ENCODE measurements around the gene CYTH4.
"Not testable (repeated sequence)": the region's sequence is repeated elsewhere in the genome, so short reads cannot be mapped to it uniquely, and the experiment has no call there.

The CYTH4 gene

DNA sequence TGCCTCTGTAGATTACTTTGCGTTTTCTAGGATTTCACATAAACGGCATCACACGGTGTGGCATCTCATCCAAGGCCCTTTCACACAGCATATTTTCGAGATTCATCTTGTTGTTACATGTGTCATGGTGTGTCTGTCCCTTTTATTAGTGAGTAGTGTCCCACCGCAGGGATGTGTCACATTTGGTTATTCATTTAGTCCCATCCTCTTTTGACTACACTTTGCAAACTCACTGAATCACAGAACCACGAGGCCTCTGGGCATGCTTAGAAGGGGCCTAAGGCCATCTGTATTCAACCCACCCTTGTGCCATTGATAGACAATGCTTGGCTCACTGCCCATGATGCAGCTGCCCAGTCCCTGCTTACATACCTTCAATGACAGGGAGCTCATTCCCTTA, 34.1 kb upstream of the CYTH4 start:
- H3K4me3 ChIP-seq (ENCODE audit: low read depth, low read length): no peak overlapping the region

DNA sequence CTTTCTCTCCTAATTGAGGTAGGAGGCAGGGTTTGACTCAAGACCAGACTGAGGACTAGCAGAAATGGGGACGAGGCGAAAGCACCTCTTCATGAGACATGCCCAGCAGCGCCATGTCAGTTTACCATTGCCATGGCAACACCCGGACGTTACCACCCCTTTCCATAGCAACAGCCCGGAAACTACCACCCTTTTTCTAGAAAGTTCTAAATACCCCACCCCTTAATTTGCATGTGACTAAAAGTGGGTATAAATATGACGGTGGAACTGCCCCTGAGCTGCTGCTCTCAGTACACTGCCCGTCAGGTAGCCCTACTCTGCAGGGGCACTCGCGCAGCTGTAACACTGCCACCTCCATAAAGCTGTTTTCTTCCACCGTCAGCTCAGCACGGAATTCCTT, 32.3 kb upstream of the CYTH4 start:
- no peak overlapping the region for H3K4me3 ChIP-seq (ENCODE audit: low read depth, low read length)

DNA sequence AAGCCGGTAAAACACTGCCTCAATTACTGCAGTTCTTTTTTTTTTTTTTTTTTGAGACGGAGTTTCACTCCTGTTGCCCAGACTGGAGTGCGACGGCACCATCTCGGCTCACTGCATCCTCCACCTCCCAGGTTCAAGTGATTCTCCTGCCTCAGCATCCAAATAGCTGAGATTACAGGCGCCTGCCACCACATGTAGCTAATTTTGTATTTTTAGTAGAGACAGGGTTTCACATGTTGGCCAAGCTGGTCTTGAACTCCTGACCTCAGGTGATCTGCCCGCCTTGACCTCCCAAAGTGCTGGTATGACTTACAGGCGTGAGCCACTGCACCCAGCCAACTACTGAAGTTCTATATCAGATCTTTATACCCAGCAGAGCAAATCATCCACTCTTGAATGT, 30.5 kb upstream of the CYTH4 start:
- not testable (repeated sequence) for H3K4me3 ChIP-seq (ENCODE audit: low read depth, low read length)

DNA sequence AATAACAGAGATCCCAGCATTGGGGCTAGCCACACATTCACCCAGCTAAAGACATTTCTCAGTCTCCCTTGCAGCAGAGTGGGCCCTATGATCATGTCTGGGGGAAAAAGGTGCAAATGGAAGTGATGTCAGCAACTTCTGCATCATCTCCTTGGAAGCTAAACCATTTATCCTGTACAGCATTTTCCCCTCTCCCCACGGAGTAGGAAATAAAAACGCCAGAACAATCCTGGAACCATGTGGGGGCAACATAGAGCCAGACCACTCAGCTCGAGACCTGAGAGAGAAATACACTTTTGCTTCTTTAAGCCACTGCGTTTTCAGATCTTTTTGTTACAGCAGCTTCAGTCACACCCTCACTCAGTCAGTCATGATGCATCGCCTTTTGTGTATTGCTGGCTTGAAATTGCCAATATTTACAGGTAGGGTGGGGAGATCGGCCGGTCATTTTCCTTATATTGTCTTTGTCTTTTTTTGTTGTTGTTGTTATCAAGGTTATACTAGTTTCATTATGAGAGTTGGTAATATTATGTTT, 29.1 kb upstream of the CYTH4 start:
- no peak overlapping the region for H3K4me3 ChIP-seq (ENCODE audit: low read depth, low read length)

DNA sequence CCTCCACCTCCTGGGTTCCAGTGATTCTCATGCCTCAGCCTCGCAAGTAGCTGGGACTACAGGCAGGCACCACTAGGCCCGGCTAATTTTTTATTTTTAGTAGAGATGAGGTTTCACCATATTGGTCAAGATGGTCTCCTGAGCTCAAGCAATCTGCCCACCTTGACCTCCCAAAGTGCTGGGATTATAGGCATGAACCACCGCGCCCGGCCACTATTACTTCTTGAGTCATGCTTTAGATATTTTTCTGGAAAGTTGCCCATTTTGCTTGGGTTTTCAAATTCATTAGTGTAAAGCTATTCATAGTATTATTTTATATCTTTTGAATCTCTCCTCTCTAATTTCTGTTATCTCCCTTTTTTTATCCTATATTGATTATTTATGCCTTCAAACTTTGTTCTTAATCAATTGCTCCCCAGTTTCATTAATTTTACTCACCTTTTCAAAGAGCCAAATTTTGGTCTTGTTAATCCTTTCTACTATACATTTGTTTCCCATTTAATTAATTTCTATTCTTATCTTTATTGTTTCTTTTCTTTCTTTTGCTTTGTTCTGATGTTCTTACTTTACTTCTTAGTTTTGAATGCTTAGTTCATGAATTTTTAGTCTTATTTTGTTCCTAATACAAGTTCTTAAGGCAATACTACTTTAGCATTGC, 28.0 kb upstream of the CYTH4 start:
- H3K4me3 ChIP-seq (ENCODE audit: low read depth, low read length): no peak overlapping the region

DNA sequence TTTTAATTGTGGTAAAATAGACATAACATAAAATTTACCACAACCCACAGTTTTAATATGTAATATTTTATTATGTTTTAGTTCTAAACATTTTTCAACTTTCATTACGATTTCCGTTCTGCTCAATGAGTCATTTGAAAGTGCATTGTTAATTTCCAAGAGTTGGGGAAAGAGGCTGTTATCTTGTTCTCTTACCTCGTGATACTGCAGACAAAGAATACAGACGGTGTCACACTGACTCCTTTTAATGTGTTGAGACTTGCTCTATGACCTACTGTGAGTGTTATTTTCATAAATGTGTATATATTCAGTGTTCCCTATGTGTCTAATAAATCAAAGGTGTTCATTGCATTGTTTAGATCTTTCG, 27.5 kb upstream of the CYTH4 start:
- H3K4me3 ChIP-seq (ENCODE audit: low read depth, low read length): no peak overlapping the region

DNA sequence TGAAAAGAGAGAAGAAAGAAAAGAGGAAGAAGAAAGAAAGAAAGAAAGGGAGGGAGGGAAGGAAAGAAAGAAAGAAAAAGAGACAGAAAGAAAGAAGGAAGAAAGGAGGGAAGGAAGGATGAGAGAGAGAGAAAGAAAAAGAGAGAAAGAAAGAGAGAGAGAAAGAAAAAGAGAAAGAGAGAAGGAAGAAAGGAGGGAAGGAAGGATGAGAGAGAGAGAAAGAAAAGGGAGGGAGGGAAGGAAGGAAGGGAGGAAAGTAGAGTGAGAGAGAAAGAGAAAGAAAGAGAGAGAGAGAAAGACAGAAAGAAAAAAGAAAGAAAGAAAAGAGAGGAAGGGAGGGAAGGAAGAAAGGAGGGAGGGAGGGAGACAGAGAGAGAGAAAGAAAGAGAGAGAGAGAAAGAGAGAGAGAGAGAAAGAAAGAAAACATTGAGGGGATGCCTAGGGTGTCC, 26.7 kb upstream of the CYTH4 start:
- H3K4me3 ChIP-seq (ENCODE audit: low read depth, low read length): no peak overlapping the region

DNA sequence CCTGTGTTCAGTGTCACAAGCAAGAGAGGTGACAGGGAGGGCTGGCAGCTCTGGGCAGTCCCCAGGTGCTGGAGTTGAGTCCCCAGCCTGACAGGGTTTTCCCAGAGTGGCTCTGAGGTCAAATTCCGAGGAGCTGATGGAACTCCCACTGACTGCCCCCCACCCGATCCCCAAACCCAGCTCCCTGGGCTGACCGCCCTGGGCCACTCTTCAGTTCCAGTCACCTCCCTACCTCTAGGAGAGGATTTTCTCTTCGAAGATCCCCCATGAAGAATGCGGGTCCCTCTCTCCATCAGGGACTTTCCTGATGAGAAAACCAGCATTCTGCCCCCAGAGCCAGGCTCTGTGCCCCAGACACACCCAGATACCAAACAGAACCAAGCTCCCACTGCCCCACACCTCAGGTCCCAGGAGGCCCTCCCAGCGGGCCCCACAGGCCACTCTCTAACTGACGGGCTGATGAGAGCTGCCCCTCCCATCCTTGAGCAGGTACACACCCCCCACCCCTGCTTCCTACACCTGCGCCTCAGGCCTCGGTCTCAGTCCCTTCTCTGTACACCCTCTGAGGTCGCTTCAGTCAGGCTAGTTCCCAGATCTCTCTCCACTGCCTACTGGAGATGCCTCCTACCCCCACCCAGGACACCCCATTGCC, 26.1 kb upstream of the CYTH4 start:
- no peak overlapping the region for H3K4me3 ChIP-seq (ENCODE audit: low read depth, low read length)

DNA sequence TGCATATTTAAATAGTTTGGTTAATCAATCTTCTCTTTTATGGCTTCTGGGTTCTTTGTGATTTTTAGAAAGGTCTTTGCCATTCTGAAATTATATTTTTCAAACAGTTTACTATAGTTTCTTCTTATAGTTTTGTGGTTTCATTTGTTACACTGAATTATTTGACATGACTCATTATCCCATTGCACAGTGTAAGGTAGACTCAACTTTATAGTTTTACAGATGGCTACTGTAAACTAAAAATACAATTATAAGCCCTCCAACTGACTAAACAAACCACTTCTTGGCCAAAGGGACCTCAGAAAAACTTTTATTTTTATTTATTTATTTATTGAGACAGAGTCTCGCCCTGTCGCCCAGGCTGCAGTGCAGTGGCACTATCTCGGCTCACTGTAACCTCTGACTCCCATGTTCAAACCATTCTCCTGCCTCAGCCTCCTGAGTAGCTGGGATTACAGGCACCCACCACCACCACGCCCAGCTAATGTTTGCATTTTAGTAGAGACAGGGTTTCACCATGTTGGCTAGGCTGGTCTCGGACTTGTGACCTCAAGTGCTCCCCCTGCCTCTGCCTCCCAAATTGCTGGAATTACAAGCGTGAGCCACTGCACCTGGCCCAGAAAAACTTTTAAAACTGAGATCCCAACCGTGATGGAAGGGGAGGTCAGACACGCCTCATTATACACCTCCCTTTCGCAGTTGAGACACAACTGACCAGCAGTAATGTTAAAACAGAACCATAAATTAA, 24.1 kb upstream of the CYTH4 start:
- no peak overlapping the region for H3K4me3 ChIP-seq (ENCODE audit: low read depth, low read length)

DNA sequence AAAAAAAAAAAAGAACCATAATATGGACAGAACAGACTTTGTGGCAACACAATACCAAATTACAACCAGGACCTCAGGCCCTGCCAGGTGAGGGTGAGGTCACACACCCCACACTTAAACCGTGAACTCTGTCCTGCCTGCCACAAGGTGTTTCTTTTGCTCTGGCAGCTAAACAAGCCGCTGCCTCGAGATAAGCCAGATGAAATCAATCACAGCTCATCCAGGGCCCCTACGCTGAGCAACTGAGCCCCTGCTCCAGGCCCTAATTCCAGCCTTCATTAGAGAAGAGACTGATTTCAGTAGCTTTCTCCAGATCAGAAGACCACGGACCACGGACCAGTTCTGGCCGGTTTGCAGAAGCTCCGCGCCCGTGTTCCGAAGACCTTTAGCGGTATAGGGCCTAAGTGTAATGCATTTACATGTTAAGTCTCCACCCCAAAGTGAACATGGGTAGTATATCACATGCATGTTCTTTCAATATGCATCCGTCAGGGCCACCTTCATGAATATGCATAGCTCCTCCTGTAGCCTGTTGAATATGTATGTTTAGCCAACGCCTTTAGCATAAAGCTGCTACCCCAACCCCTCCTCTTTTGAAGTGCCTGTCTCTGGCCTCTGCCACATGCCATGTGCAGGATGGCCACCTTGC, 23.4 kb upstream of the CYTH4 start:
- H3K4me3 ChIP-seq (ENCODE audit: low read depth, low read length): no peak overlapping the region

DNA sequence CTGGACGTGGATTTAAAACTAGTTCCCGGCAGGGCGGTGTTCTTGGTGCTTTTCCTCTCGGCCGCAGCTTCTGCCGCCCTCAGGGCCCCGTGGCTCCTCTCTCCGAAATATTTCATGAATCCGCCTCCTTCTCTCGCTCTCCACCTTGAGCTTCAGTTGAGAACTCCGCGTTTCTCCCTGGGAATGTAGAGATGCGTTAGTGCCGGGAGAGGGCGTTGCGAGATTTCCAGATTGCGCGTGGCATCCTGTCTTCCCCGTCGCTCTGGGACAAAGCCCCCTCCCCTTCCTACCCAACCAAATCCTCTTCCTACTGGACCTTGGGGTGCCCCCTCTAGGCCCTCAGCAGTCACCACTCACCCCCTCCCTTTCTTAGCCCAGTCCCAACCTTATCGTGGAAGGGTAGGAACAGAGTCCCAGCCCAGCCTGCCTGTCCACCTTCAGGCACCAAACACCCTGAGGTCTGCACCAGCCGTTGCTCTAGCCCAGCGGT, 22.7 kb upstream of the CYTH4 start:
- no peak overlapping the region for H3K4me3 ChIP-seq (ENCODE audit: low read depth, low read length)

DNA sequence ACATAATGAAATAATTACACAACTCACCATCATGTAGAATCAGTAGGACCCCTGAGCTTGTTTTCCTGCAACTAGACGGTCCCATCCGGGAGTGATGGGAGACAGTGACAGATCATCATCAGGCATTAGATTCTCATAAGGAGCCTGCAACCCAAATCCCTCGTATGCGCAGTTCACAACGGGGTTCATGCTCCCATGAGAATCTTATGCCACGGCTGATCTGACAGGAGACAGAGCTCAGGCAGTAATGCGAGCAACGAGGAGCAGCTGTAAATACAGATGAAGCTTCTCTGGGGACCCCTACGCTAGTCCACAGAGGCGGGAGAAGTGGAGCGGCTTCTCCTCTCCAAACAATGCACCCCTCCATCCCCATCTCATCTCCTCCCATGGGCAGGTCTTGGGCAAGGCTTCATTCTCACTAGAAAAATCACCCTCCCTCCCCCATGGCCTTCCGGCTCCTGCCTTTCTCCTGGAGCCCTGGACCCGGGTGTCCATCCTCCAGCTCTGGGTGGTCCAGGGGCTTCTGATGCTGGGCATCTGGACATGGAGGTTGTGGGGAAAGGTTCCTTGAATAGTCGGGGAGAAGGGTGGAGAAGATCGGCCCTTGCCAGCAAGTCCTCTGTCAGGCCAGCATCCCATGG, 22.0 kb upstream of the CYTH4 start:
- no peak overlapping the region for H3K4me3 ChIP-seq (ENCODE audit: low read depth, low read length)

DNA sequence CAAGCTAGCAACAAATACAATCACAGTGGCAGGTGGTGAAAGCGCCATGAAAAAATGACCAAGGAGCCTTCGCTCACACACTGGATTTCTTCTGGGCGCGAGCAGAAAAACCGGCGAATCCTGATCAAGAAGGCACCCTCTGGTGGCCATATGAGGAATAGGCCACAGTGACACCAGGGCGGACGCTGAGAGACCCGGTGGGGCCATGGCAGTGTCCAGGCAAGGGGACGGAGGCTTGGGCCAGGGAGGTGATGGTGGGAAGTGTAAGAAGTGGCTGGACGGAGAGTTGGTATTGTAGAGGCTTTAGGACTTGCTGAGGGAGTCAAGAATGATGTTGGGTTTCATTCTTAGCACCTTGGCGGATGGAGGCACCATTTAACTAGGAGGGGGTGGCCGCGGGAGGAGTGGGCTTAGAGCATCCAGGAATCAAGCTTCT, 21.4 kb upstream of the CYTH4 start:
- H3K4me3 ChIP-seq (ENCODE audit: low read depth, low read length): no peak overlapping the region

DNA sequence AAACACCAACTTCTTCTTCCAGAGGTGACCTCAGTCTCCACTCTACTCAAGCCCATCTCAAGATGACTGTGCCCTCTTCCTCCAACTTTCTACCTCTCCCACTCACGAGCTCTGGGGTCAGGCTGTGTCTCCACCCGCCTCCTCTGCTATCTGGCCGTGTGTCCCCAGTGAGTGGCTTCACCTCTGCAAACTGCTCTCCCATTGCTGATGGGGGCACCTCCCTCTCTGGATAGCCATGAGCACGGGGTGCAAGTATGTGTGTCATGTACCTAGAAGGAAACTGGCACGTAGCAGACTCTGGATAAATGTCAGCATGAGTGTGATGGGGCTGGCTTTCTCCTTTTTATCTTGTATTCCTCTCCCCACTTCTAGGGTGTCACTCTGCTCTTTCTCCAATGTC, 20.0 kb upstream of the CYTH4 start:
- H3K4me3 ChIP-seq (ENCODE audit: low read depth, low read length): no peak overlapping the region

DNA sequence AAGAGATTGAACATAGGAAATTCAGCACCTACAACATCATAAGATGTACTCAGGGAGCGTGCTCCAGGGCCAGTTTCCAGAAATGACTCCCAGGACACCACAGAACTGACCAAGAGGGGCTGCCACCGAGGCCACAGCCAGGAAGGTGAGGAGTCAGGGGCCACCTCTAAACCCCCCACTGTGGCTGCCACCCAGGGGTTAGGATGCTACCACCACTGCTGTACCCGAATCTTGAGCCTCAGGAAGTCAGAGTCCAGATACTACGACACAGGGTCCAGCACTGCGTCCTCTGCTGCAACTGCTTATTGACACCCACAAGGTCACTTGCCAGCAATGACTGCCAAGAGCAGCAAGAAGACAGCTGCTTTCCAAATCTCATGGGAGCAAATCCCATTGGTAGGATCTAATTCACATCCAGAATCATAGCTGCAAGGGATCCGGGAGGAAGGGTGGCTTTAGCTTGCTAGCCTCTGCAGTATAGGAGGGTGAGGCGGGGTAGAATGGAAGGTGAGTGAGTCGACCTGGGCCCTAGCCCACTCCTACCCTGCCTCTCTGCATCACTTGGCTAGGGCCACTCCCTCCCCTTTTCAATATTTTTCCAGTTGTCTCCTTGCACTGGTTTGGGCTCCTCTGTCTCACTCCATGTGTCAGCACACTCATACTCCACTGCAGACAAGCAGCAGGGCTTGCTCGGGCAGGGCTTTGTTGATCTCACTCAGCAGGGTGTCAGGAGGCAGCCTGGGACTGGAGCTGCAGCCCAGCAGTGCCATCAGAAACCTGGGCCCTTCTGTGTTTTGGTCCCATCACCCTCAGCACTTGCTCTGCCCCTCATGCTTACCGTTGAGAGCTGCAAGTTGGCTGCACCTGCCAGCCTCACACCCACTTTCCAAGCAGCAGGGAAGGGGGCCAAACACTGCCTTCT, 18.1 kb upstream of the CYTH4 start:
- H3K4me3 ChIP-seq (ENCODE audit: low read depth, low read length): no peak overlapping the region

DNA sequence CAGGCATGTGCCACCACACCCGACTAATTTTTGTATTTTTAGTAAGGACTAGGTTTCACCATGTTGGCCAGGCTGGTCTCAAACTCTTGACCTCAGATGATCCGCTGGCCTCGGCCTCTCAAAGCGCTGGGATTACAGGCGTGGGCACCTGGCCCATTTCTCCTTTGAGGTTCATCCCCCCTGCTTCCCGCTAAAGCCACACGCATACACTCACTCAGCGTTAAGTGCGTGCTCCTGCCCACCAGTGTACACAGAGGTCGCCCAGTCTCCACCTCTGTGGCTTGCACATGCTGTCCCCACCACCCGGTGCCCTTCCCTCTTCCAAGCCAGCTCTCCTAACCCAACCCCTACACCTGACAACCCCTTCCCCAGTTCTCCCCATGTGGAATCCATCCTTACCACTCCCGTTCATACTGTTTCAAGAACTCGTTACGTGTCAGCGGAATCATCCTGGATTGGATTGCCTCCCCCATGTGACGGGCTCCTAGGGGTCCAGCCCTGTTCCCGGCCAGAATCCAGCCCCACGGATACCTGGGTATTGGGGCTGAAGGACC, 15.7 kb upstream of the CYTH4 start:
- no peak overlapping the region for H3K4me3 ChIP-seq (ENCODE audit: low read depth, low read length)

DNA sequence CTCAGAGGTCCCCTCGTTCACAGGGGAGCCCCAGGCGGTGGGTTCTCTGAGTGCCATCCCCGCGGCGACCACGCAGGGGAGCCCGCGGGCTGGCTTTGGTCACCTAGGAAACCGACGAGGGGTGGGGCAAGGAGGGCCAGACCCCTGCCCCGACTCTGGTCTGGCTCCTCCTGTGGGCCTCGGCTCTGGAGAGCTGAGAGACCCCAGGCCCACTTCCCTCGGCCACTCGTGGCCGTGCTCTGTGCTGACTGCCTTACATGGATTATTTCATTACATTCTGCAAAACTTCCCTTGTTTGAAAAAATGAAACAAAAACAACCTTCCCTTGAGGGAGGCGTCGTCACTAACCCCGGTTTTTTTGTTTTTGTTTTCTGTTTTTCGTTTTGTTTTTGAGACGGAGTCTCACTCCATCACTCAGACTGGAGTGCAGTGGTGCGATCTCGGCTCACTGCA, 15.1 kb upstream of the CYTH4 start:
- H3K4me3 ChIP-seq (ENCODE audit: low read depth, low read length): no peak overlapping the region

DNA sequence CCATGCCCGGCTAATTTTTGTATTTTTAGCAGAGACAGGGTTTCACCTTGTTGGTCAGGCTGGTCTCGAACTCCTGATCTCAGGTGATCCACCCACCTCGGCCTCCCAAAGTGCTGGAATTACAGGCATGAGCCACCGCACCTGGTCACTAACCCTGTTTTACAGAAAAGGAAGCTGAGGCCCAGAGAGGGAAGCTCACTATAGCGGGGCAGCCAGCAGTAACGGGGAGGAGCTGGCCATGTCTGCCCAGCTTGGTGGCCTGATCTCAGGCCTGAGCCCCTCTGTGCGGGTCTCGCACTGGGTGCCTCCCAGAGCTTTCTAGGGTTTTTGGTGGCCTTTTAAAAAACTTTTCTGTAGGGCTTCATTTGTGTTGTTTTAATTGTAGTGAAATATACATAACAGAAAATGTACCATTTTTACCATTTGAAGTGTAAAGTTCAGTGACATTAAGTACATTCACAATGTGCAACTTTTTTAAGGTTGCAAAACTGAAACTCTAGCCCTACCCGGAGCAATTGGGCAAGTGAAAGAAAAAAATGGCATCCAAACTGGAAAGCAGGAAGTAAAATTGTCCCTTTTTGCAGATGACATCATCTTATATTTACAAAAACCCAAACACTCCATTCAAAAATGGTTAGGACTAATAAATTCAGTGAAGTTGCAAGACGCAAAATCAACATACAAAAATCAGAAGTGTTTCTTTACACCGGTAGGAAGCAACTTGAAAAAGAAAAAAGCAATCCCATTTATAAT, 14.5 kb upstream of the CYTH4 start:
- H3K4me3 ChIP-seq (ENCODE audit: low read depth, low read length): no peak overlapping the region

Data from iPS-11a (cell line).